ENCODE measurements around the gene SAMM50.

Gene SAMM50

DNA sequence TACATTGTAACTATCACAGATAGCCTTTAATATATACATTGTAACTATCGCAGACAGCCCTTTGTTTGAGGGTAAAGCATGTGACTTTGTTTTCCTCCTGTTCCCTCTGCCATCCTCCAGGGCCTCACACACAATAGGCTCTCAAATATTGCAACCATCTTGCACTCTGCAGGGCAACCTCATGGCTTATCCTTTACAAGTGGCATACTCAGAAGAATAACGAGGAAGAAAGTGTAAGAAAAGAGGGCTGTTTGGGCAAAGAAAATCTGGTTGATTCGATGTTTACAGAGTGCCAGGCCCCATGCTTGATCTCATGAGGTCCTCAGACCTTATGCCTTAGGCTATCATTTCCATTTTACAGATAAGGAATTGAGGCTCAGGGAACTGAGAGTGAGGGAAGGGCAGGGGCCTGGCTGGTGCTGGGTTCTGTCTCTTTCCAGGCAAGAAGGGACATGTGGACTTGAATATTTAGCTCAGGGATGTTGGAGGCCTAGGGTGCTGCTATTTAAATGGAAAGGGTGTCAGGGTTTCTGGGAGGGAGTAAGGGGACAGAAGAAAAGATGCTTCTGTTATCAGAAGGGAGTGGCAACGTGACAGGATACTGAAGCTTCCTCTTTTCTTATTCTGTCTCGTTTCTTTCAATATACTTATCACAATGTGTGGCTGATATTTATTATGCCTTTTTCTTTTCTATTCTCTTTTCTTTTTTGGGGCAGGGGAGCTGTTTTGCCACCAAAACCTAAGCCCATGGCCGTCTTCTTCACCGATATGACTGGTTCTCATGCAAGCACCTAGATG is 1.1 kb upstream of the SAMM50 start:
- peak overlapping the region; percentile 94 for H3K4me3 ChIP-seq (ENCODE audit: low read depth, low read length)
- TF ChIP-seq, protein P1, sequence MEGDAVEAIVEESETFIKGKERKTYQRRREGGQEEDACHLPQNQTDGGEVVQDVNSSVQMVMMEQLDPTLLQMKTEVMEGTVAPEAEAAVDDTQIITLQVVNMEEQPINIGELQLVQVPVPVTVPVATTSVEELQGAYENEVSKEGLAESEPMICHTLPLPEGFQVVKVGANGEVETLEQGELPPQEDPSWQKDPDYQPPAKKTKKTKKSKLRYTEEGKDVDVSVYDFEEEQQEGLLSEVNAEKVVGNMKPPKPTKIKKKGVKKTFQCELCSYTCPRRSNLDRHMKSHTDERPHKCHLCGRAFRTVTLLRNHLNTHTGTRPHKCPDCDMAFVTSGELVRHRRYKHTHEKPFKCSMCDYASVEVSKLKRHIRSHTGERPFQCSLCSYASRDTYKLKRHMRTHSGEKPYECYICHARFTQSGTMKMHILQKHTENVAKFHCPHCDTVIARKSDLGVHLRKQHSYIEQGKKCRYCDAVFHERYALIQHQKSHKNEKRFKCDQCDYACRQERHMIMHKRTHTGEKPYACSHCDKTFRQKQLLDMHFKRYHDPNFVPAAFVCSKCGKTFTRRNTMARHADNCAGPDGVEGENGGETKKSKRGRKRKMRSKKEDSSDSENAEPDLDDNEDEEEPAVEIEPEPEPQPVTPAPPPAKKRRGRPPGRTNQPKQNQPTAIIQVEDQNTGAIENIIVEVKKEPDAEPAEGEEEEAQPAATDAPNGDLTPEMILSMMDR (IDR thresholded peaks at IDR 0.05; ENCODE audit: control insufficient read depth, extremely low read depth, insufficient read depth): no peak
- DNase-seq (ENCODE audit: low read depth): no peak

- no peak for DNase-seq (ENCODE audit: low read depth)
- TF ChIP-seq, protein P1 (IDR thresholded peaks at IDR 0.05; ENCODE audit: control insufficient read depth, extremely low read depth, insufficient read depth): no peak
- peak overlapping the region; percentile 94 for H3K4me3 ChIP-seq (ENCODE audit: low read depth, low read length)
Measured at GRCh38 chr22:43955883-43956782, 891 bp downstream of the SAMM50 start.

- TF ChIP-seq, protein P1 (IDR thresholded peaks at IDR 0.05; ENCODE audit: control insufficient read depth, extremely low read depth, insufficient read depth): no peak
- DNase-seq (ENCODE audit: low read depth): no peak
- peak overlapping the region; percentile 94 for H3K4me3 ChIP-seq (ENCODE audit: low read depth, low read length)
Measured at GRCh38 chr22:43956805-43957463, 1.7 kb downstream of the SAMM50 start.

DNA sequence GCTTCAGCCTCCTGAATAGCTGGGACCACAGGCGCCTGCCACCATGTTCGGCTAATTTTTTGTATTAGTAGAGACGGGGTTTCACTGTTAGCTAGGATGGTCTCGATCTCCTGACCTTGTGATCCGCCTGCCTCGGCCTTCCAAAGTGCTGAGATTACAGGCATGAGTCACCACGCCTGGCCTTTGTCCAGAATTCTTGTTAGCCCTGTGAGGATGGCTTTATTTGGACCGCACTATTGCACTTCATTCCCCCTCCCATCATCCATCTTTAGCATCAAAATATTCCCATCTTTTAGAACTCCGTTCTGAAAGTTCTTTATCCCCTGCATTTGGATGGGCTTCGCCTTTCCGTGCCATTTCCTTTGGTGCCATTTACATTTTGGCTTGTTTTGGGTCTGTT is 2.6 kb downstream of the SAMM50 start:
- no peak for DNase-seq (ENCODE audit: low read depth)
- no peak overlapping the region for H3K4me3 ChIP-seq (ENCODE audit: low read depth, low read length)
- TF ChIP-seq, protein P1 (IDR thresholded peaks at IDR 0.05; ENCODE audit: control insufficient read depth, extremely low read depth, insufficient read depth): no peak

GRCh38 chr22:43964314-43964857 is 9.1 kb downstream of the SAMM50 start:
- no peak overlapping the region for H3K4me3 ChIP-seq (ENCODE audit: low read depth, low read length)
- TF ChIP-seq, protein P1 (IDR thresholded peaks at IDR 0.05; ENCODE audit: control insufficient read depth, extremely low read depth, insufficient read depth): no peak
- DNase-seq (ENCODE audit: low read depth): no peak

GRCh38 chr22:43967069-43967468 is 11.8 kb downstream of the SAMM50 start:
- no peak for DNase-seq (ENCODE audit: low read depth)
- H3K4me3 ChIP-seq (ENCODE audit: low read depth, low read length): no peak overlapping the region
- TF ChIP-seq, protein P1 (IDR thresholded peaks at IDR 0.05; ENCODE audit: control insufficient read depth, extremely low read depth, insufficient read depth): no peak
